DMS79 (cell line): ENCODE measurements around the gene ZSCAN5A.
"Not testable (repeated sequence)": the region's sequence is repeated elsewhere in the genome, so short reads cannot be mapped to it uniquely, and the experiment has no call there.

ENCODE experiments used
- DNase-seq: peaks from one replicate; lab custom pipeline; 2025; lab: John Stamatoyannopoulos, UW

The ZSCAN5A gene, protein sequence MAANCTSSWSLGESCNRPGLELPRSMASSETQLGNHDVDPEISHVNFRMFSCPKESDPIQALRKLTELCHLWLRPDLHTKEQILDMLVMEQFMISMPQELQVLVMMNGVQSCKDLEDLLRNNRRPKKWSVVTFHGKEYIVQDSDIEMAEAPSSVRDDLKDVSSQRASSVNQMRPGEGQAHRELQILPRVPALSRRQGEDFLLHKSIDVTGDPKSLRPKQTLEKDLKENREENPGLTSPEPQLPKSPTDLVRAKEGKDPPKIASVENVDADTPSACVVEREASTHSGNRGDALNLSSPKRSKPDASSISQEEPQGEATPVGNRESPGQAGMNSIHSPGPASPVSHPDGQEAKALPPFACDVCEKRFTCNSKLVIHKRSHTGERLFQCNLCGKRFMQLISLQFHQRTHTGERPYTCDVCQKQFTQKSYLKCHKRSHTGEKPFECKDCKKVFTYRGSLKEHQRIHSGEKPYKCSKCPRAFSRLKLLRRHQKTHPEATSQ

DNA sequence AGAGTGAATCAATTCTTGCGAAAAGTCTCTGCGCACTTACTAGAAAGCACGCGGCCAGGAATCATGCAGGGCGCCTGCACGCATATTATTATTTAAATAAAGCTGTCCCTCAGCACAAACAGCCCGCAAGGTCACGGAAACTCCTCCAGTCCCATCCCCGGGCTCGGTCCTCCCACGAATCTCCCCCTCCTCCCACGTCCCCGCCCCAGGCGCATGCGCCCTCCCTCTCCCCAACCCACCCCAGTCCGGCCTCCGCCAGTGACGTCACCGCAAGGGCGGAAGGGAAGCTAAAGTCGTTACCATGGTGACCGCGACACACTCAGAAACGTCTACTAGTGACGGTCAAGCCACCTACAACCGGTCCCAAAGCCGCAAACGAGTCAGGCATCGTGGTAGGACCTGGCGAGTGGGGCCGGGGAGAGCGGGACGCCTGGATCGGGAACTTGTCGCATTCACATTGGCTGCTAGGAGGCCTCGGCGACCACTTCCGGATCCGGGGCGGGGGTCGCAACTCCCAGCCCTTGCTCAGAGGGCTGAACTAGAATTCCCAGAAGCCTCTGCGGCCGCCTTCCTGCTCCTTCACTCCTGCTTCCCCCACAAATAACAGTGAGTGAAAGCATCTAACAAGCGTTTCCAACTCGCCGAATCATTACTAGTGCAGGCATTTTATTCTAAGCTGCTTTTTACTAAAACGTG lies at the start of gene ZSCAN5A:
Gene ZSCAN5A, minus strand, starts transcription at position 459 of the 696 bp plus-strand sequence. CDS start 89,793 bp downstream, outside the sequence.
- DNase-seq: peak; percentile 96

DNA sequence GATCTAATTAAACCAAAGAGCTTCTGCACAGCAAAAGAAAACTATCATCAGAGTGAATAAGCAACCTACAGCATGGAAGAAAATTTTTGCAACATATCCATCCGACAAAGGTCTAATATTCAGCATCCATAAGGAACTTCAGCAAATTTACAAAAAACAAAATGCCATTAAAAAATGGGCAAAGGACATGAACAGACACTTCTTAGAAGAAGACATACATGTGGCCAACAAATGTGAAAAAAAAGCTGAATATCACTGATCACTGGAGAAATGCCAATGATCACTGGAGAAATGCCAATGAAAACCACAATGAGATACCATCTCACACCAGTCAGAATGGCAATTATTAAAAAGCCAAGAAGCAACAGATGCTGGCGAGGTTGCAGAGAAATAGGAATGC lies 46.2 kb upstream of the ZSCAN5A start:
- DNase-seq: no peak

DNA sequence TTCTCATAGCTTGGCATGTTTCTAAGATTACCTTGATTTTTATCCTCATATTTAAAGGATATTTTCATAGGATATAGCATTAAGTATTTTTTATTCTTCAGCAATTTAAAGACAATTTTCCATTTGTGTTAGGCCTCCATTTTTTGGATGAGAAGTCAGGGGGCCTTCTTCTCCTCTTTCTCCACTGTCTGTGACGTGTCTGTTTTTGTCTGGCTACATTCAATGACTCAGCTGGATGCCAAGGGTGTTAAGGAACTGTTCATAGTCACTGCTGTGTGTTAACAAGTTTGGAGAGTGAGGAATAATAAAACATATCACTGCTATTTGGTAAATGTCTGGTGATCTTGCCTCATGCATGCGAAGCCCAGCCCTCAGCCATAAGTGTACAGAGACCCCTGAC lies 42.3 kb upstream of the ZSCAN5A start:
- no peak for DNase-seq

DNA sequence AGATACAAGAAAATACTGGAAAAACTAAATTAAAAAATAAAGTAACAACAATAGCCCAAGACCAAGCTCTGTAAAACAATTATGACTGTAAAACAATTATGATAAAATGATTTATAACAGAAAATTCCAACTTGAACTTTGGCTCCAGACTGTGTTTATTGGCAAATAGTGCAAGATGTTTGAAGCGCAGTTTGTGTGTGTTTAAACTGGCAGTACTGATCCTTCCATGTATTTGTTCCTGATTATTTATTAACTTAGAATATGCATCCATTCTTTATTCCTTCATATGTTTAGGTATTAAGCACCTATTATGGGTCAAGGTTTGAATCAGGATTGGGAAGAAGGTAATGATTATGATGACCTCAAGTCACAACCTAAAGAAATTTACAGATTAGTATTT lies 40.9 kb upstream of the ZSCAN5A start:
- DNase-seq: no peak

DNA sequence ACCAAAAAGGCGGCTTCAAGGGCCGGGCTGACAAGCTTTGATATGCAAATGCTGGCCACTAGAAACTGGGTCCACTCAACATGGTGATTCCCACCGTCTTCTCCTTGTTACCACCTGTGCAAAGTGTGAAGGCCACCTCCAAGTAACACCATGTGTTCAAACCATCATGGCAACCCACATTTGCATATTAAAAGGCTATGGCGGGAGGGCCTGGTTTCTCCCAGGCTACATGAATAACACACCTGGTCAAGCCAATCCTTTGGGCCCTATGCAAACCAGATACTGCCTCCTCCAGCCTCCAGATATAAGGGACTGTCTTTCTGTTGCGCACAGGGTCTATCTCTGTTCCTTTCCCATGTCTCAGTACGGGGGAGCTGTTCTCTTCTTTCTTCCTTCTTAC lies 36.6 kb upstream of the ZSCAN5A start:
- DNase-seq: no peak

DNA sequence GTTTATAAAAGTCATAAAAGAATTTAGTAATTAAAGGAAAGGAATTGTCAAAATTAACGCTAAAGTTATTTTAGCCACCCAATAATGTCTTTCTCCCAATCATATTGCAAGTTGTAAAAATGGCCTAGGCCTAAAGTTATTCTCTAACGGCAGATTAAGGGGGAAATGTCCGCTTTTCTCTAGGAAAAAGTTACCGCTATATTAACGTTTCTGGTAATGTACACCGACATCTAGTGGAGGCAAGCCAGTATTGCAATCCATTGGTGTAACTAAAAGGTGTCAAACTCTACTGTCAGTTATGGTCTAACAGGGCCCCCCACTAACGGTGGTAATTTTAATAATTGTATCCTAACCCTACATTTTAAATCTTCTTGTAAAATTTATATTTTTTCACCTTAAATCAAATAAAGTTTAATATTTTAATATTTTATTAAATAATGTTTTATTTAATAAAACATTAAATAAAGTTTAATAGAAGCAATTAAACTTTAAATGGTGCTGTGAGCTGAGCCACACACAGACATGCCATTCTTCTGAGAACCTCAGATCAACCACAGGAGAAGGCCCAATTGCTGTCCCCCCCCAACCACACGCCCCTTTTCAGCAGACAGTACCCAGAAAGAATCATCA lies 35.9 kb upstream of the ZSCAN5A start:
- no peak for DNase-seq

DNA sequence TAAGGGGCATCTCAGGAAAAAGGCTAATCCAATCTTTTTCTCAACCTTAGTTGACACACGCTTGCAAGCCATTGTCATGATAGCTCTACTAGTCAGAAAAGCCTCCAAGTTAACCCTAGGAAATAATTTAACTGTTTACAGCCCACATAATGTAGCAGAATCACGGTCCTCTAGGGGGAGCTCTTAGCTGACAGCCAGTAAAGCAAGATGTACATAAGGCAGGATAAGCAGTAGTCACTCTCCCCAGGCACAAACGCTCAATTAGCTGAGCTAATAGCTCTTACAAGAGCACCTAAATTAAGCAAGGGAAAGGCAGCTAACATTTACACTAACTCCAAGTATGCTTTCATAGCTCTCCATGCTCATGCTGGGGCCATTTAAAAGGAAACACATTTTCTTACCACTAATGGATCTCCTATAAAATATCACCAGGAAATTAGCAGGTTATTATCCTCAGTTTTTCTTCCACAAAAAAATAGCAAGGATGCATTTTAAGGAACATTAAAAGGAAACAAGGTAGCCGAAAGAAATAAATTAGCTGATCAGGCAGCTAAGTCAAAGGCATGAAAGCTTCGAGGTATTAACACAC lies 33.7 kb upstream of the ZSCAN5A start:
- DNase-seq: no peak

DNA sequence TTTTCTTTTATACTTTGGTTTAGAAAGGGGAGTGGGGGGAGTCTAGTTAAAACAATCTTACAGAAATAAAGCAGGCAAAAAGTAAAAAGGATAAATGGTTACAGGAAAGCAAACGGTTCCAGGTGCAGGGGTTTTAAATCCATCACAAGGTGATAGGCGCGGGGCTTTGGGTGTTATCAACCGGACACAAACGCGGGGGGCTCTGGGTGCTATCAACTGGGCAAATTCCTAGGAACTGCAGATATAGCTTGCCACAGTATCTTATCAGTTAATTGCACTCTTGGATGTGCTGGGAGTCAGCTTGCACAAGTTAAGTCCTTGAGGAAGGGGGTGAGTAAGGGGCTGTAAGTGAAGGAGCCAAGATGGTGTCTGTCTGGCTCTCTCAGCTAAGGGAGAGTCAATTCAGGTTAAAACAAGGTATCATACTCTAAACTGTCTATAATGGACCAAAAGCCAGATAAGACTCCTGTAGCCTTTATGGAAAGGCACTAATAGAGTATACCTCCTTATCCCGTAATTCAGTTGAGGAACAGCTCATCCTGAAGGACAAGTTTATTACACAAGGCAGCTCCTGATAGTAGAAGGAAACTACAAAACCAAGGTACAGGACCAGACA lies 32.6 kb upstream of the ZSCAN5A start:
- DNase-seq: no peak

DNA sequence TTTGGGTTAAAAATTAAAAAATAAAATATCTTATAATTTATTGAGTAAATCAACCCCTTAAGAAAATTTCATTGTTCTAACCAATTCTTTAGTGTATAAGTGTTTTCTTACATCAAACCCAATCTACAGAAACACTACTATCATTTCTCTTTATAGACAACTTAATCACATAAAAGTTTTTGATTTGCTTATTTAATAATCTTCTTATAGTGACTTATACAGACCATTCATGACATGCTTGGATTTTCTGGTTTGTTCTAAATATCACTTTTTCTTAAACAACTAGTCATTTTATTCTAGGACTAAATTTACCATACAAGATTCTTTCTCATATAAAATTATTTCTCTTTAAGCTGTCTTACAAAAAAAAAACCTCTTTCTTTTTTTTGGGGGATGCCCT lies 27.3 kb upstream of the ZSCAN5A start:
- no peak for DNase-seq

DNA sequence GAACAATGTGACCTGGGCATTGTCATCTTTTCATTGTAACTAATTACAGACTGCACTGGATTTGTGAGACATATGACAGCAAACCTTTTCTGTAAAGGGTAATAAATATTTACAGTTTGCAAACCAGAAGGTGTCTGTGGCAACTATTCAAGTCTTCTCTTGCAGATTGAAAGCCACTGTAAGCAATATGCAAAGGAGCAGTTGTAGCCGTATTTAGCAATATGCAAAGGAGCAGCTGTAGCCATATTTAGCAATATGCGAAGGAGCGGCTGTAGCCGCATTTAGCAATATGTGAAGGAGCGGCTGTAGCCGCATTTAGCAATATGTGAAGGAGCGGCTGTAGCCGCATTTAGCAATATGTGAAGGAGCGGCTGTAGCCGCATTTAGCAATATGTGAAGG lies 24.4 kb upstream of the ZSCAN5A start:
- DNase-seq: not testable (repeated sequence)

DNA sequence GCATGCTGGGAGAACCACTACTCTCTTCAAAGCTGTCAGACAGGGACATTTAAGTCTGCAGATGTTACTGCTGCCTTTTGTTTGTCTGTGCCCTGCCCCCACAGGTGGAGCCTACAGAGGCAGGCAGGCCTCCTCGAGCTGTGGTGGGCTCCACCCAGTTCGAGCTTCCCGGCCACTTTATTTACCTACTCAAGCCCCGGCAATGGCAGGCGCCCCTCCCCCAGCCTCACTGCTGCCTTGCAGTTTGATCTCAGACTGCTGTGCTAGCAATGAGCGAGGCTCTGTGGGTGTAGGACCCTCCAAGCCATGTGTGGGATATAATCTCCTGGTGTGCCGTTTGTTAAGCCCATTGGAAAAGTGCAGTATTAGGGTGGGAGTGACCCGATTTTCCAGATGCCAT lies 22.4 kb upstream of the ZSCAN5A start:
- not testable (repeated sequence) for DNase-seq

DNA sequence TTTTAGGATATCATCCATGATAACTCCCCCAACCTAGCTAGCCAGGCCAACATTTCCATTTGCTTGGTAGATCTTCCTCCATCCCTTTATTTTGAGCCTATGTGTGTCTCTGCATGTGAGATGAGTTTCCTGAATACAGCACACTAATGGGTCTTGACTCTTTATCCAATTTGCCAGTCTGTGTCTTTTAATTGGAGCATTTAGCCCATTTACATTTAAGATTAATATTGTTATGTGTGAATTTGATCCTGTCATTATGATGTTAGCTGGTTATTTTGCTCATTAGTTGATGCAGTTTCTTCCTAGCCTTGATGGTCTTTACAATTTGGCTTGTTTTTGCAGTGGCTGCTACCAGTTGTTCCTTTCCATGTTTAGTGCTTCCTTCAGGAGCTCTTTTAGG lies 20.7 kb upstream of the ZSCAN5A start:
- not testable (repeated sequence) for DNase-seq

DNA sequence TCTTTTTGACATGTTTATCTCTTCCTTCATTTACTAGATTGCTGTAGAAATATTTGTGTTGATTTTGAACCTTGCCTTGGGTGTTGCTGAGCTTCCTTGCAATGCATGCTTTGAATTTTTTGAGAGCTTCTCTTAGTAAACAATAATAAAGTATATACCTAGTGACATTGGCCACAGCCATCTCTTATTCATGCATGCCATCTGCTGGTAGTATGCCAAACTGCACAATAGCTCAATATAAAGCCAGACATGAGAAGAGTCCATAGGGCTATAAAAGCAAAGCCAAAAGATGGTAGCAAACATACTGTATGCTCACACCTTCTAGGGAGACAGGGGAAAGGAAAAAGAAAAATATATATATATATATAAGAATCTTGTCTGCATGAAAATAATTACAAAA lies 18.9 kb upstream of the ZSCAN5A start:
- peak; percentile 1 for DNase-seq

DNA sequence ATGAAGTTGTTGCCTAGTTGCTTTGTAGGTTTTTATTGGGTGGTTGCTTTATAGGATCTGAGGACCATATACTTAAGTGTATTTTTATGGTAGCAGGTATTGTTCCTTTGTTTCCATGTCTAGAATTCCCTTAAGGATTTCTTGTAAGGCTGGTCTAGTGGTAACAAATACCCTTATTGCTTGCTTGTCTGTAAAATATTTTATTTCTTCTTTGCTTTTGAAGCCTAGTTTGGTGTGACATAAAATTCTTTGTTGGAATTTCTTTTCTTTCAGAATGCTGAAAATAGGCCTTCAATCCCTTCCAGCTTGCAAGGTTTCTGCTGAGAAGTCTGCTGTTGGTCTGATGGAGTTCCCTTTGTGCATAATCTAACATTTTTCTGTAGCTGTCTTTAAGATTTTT lies 18.1 kb upstream of the ZSCAN5A start:
- no peak for DNase-seq

DNA sequence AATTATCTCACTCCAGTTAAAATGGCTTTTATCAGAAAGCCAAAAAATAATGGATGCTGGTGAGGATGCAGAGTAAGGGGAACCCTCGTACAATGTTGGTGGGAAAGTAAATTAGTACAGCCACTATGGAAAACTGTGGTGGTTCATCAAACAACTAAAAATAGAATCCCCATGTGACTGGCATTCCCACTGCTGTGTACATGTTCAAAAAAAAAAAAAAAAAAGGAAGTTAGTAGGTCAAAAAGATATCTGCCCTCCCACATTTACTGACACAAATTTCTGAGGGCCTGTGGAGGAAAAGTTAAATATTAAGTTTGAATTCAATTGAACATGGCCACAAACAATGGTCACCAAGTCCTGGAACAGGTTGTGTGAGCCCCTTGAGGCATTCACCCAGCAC lies 9.8 kb upstream of the ZSCAN5A start:
- no peak for DNase-seq

DNA sequence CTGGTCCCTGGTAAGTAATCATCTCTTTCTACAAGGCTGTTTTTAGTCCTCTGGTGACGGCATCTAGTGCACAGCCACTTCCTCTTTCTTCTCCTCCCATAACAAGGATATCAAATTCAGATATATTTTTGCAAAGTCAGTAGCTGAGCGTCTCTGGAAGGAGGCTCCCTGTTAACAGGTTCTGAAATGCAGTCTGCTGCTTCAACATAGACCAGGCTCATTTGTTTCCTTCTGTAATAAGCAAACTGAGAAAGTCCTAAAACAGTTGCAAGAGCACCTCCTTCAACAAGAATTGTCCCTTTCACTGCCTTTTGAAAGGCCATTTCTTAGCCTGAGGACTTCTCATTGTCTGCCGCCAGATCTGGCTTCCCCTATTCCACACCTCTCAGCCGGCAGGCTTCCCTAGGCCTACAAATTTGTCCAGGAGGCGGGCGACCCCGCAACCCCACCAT lies 7.4 kb upstream of the ZSCAN5A start:
- DNase-seq: no peak

DNA sequence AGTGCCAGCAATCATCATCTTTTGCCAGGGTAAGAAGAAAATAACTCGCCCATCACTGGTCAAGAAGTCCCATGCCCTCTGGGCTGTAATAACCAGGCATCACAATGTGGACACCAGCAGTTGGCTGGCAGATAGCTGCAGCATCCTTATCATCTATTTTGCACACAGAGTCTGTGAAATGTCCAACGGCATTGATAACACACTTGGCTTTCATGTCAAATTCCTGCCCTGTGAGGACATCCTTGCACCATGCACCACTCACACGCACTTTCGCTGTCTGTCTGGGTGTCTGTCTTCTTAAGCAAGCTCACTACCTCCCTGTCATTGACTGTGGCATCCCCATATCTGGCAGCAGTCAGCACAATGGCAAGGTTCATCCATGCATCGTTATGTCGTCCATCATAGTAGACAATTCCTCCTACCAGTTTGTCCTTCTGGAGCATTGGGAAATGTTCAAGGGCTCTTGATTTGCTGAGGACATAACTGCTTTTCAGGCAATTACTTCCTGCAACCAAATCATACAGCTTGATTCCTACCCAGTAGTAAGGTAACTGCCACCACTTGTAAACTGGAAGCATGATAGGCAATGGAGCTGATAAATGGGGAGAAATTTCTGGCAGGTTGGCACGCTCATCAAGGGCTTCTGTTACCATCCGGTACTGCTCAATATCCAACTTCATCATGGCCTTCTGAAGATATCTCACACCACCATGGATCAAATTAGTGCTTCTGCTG lies 6.8 kb upstream of the ZSCAN5A start:
- DNase-seq: no peak

DNA sequence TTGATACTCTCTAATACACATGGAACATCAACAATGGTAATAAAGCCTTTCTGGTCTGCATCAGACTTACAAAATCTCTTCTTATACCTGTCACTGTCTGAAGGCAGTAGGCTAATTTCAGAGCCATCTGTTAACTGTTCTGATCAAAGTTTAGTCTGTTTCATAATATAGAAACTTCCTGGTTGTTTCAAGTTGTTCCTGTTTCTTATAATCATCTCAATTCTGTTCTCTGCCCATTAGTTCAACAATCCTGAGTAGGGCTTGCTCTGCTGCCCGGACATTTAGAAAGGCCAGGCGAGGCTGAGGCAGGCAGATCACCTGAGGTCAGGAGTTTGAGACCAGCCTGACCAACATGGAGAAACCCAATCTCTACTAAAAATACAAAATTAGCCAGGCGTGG lies 5.4 kb upstream of the ZSCAN5A start:
- DNase-seq: no peak

DNA sequence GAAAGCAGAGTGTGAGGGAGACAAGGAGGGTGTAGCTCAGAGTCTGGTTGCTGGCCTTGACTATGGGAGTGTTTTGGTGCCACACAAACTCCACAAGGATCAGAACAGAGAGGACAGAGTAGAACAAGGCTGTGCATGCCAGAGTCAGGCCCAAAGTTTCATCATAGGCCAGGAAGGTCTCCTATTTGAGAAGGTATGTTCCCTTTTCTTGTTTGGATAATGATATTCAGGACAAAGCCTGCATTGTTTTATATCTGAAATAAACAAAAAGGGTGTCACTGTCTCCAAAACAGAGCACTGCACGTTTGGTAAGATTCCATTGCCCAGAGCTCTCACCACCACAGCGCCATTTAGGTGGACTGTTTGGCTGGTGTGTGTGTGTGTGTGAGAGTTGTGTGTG lies 3.1 kb upstream of the ZSCAN5A start:
- no peak for DNase-seq

DNA sequence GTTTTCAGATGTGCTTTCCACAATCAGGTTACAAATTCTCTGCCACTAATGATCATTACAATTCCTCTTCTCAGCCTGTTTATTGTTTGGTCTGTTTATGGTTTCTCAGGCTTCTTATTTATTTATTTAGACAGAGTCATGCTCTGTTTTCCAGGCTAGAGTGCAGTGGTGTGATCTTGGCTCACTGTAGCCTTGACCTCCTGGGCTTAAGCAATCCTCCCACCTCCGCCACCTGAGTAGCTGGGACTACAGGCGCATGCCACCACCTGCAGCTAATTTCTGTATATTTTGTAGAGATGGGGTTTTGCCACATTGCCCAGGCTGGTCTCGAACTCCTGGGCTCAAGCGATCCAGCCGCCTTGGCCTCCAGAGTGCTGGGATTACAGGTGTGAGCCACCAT lies 2.1 kb upstream of the ZSCAN5A start:
- no peak for DNase-seq
